HTERT RPE-1 (cell line): ENCODE results near the gene FSD1.
"Not testable (repeated sequence)": the region's sequence is repeated elsewhere in the genome, so short reads cannot be mapped to it uniquely, and the experiment has no call there.

ENCODE experiments used
- in situ Hi-C: fragments of 300-500 bp; cut with MboI; formaldehyde crosslinking; loops from 4 replicates; pipeline ENCODE4 v1.14.3; 2020; ENCODE audit warnings: low sequenced_read_pairs

The FSD1 gene

GRCh38 chr19:4342314-4342614, 37.9 kb downstream of the FSD1 start:
- in situ Hi-C loops, result no loop called here

DNA sequence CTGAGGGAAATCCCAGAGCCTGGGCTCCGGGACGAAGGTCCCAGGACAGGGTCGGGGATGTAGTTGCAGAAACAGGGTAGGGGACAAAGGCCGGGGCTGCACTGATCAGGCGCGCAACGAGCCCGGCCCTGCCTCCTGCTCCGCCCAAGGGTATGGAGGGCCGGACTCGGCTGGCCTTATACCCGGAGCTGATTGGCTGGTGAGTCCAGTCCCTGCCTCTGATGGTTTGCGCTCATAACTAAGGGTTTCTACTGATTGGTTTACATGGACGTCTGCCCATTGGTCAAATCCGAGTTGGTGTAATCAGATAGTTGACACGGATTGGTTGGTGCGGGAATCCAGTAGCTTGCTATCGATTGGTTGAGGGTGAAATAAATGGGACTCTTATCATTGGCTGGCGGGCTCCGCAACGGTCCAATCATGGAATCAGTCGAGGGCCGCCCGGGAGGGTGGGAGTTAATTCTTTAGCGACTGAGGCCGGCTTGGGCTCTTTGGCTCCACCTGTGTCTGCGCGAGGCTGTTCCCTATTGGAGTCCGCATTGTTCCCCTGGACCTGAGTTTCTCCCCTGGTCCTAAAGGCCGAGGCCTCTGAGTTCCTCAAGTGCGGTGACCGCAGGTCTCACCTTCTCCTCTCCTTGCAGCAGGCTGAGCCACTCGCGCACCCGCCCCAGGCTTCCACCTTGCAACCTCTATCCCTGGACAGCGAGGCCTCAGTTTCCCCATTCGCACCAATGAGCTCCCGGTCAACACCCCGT, 38.4 kb downstream of the FSD1 start:
- in situ Hi-C loops, result no loop called here

- in situ Hi-C loops, result no loop called here
Observed at GRCh38 chr19:4343370-4344307, 39.2 kb downstream of the FSD1 start, which contains the start of gene MPND. Gene MPND (plus strand): TSS chr19:4343562. CDS start chr19:4343594, 32 bp downstream.

GRCh38 chr19:4345342-4346019, 41.1 kb downstream of the FSD1 start:
- in situ Hi-C loops, result no loop called here

DNA sequence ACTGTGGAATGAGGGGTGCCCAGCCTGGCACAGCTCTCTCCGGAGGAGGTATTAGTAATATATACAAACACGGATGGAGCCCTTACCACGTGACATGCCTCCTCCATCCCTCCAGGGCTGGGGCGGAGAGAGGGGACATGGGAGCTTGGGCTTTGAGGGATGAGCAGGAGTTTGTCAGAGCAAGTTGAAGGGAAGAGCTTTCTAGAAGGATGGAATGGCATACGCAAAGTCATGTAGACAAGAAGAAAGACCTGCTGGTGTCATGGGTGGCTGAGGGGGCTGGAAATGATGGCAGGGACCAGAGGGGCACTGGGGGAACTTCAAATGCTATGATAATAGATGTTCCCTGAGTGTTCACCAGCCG, 41.6 kb downstream of the FSD1 start:
- in situ Hi-C loops, result no loop called here

GRCh38 chr19:4347521-4347920, 43.1 kb downstream of the FSD1 start:
- in situ Hi-C loops, result no loop called here

DNA sequence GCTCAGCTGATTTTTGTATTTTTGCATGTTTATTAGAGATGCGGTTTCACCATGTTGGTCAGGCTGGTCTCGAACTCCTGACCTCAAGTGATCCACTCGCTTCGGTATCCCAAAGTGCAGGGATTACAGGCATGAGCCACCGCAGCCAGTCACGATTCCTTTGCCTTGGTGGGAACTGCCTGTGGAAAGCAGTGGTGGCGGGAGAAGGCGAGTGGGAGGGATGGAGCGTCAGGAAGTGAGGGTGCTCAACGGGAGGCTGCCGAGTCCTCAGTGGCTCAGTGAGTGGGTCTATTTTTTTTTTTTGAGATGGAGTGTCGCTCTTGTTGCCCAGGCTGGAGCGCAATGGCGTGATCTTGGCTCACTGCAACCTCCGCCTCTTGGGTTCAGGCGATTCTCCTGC, 44.8 kb downstream of the FSD1 start:
- in situ Hi-C loops, result not testable (repeated sequence)

DNA sequence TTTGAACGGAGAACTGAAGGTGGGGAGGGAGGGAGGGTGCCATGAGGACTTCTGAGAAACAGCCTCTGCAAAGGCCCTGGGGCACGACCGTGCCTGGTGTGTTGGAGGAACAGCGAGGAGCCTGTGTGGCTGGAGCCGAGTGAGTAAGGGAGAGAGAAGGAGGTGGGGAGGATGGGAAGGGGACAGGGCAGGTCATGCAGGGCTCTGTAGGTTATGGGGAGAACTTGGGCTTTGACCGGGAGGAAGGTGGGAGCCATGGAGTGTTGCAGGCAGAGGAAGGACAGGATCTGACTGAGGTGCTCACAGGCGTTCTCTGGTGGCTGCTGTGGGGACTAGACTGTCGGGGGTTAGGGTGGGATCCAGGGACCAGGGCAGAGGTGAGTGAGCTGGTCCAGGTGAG, 45.7 kb downstream of the FSD1 start:
- in situ Hi-C loops, result no loop called here

DNA sequence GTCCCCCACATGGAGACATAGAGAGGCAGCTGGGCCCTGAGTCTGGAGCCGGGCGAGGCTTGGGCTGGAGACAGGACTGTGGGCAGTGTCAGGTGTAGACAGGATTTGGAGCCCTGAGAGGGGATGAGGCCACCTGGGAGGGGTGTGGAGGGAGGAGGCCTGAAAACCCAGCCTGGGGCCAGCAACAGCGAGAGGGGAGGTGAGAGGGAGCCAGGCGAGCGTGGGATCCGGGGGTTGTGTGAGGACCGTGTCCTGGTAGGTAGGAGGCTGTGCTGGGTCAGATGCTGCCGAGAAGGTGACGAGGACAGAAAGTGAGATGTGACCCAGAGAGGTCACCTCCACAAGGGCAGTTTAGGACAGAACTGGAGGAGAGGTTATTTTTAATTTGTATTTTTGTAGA, 46.3 kb downstream of the FSD1 start:
- in situ Hi-C loops, result no loop called here

DNA sequence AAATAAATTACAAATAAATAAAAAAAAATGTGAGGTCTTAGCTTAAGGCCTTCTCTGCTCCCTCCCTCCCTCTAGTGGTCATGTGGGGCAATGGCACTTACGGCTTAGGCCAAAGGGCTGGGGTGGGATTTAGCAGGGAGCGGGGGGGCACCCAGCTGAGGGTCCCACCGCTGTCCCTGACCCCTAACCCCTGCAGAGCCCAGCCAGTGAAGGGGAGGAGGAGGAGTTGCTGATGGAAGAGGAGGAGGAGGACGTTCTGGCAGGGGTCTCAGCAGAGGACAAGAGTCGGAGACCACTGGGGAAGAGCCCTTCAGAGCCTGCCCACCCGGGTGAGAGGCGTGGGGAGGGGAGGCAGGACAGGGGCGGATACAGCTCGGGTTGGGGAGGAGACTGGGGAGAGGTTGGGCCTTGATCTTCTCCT, 48.3 kb downstream of the FSD1 start:
- in situ Hi-C loops, result no loop called here

DNA sequence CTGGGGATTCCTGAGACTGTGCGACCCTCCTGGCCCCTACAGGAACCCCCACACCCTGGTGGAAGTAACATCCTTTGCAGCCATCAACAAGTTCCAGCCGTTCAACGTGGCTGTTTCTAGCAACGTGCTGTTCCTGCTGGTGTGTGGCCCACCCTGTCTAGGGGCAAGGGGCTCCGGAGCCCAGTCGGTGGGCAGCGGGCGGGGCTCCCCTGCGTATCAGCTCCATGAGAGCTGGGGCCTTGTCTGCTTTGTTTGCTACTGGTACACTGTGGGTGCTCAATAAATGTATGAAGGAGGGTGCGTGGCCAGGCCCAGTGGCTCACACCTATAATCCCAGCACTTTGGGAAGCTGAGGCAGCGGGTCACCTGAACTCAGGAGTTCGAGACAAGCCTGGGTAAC, 49.9 kb downstream of the FSD1 start:
- in situ Hi-C loops, result no loop called here

- in situ Hi-C loops, result no loop called here
Observed at GRCh38 chr19:4354897-4355296, 50.5 kb downstream of the FSD1 start.

DNA sequence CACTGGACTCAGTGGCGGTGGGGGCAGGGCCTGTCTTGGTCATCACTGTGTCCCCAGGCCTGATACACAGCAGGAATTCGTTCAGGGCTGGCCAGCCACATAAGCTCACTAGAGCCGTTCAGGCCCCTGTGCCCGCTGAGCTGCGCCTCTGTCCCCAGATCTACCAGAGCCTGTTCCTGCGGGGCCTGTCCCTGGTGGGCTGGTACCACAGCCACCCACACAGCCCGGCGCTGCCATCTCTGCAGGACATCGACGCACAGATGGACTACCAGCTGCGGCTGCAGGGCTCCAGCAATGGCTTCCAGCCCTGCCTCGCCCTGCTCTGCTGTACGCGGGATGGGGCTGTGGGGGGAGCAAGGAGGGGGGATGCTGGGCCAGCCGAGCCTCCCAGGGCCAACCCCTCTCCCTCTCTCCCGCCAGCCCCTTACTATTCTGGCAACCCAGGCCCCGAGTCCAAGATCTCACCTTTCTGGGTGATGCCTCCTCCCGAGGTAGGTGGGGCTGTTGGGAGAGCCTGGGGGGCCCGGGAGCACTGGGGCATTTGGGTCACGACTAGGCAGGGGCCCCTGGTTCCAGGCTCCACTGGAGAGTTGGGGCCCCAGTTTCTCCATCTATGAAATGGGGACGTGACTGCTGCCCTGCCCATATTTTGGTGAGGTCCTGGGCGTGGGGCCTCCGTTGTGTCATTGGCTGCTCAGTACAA, 52.8 kb downstream of the FSD1 start:
- in situ Hi-C loops, result no loop called here

GRCh38 chr19:4357921-4358326, 53.5 kb downstream of the FSD1 start:
- in situ Hi-C loops, result no loop called here

DNA sequence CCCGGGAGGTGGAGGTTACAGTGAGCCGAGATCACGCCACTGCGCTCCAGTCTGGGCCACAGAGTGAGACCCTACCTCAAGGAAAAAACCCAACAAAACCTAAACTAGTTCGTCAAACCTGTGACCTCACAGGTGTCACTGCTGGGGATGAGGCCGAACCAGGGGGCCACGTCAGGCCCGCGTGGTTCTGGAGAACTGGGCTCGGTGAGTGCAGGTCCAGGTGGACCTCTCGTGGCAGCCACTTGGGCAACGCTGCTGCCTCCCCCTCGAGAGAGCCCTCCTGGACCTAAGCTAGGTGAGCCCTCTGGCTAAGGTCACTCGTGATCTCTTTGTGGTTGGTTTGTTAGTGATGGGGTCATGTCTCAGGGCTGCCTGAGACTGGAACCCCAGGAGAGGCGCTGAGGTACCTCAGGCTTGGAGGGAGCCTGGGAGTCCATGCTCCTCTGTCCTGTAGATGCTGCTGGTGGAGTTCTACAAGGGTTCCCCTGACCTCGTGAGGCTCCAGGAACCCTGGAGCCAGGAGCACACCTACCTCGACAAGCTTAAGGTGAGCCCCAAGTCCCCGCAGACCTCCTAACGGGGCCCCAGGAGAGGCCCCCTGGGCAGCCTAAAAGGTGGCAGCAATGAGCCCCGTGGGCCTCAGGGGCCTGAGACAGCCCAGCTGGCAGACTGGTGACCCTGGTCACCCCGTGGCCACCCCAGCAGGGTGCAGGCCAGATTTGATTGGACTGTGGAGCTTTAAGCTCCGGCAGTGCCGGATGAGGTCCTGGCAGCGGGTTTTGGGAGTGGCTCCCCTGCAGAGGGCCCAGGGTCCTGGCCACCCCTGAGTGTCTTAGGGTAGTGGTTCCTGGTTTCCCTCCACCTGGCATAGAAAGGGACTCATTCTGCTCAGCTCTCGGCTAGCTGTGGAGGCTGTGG, 54.6 kb downstream of the FSD1 start:
- in situ Hi-C loops, result no loop called here

DNA sequence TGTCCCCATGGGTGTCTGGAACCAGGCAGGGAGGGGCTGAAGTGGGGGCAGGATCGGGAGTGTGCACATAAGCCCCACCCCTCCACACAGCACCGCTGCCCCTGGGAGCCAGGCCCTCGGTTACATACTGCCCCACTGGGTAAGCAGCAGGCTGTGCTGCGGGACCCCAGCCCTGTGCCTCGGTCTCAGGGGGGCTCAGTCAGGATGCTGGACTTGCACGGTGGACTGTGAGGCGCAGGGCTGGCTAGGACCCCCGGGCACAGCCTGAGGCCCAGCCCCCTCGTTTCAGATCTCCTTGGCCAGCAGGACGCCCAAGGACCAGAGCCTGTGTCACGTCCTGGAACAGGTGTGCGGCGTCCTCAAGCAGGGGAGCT, 55.2 kb downstream of the FSD1 start:
- in situ Hi-C loops, result no loop called here

GRCh38 chr19:4360081-4360569, 55.7 kb downstream of the FSD1 start:
- in situ Hi-C loops, result no loop called here

DNA sequence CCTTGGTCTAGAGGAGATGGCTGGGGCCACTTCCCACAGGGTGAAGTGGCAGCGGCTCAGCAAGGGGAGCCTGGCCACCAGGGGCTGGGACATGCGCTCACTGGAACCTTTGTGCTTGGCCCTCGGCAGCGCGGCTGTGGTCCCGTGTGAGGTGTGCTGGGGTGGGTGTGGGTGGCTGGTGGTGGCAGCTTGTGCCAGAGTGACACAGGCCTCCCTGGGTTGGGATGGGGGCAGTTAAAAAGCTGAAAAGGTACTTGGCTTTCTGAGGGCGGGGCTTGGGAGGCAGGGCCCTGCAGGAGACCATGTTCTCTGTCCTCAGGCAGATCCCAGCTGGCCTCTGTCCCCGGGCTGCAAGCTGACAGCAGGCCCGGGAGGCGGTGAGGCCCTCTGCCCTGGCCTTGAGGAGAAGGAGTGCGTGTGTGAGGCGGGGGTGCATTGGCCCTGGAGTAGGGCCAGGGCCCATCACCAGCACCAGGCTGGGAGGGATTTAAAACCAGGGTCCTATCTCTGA, 56.3 kb downstream of the FSD1 start:
- in situ Hi-C loops, result no loop called here

DNA sequence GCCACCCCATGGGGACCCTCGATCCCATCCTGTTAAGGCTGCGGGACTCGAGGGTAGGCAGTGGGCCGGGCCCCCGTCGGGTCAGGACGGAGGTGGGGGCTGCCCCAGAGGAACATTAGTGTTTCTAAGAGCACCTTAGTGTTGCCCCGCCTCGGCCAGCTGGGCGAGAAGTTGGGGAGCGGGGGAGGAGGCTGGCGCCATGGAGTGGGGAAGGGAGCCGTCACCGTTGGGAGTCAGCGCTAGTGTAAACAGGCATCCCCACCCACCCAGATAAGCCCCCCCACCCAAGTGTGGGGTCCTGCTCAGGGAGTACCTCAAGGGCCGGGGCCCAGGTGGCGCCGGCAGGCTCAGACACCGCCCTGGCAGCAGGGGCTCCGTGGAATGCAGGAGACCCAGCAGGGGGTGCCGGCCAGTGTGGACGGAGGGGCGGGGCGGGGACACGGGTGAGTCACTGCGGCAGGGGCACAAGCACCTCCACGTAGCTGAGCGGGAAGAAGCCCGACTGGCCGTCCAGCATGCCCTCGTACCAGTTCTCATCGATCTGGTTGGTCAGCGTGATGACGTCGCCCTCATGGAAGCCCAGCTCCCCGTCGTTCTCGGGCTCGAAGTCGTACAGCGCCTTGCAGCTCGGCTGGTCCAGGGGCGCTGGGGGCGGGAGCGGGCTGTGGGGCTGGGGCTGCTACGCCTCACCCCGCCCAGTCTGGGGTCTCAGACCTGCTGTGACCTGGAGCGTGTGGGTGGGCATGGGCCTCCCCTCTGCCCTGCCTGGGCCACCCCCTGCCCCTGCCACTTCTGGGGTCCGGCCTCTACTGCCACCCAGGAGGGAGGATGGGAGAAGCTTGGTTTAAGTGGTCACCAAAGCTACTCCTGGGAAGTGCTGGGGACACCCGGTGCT, 57.0 kb downstream of the FSD1 start:
- in situ Hi-C loops, result no loop called here
